HCT116 (cell line): ENCODE measurements around the gene PIEZO2.

ENCODE experiments used
- EZH2 ChIP-seq: fragments of 200-600 bp; sonication (generic); IDR thresholded peaks from 2 replicates; pipeline ENCODE4 v1.6.1; 2017; ENCODE audit warnings: antibody characterized with exemption, mixed run types
- POLR2A ChIP-seq: IDR thresholded peaks from 2 replicates; pipeline ENCODE4 v1.7.0; 2011; ENCODE audit warnings: borderline replicate concordance; ENCODE audit not compliant: insufficient read depth, insufficient read length; ENCODE audit errors: extremely low read depth
- TF ChIP-seq, protein P1 (sequence below), 3 experiments: fragments of 200-600 bp in 1 of 3; sonication (generic) in 1 of 3; IDR thresholded peaks in 2 of 3; conservative IDR thresholded peaks in 1 of 3; 2 replicates each; pipeline ENCODE4 v1.5.1; 2012 to 2017; ENCODE audit warnings: low read depth in 2 of 3, low read length in 2 of 3, antibody characterized with exemption in 1 of 3, borderline replicate concordance in 1 of 3, control low read depth in 1 of 3, mild to moderate bottlenecking in 1 of 3, mixed read lengths in 1 of 3, mixed run types in 1 of 3, moderate library complexity in 1 of 3; ENCODE audit not compliant: insufficient read depth in 1 of 3

GRCh38 chr18:11031966-11032365 lies 117.4 kb downstream of the PIEZO2 start:
- TF ChIP-seq, protein P1, sequence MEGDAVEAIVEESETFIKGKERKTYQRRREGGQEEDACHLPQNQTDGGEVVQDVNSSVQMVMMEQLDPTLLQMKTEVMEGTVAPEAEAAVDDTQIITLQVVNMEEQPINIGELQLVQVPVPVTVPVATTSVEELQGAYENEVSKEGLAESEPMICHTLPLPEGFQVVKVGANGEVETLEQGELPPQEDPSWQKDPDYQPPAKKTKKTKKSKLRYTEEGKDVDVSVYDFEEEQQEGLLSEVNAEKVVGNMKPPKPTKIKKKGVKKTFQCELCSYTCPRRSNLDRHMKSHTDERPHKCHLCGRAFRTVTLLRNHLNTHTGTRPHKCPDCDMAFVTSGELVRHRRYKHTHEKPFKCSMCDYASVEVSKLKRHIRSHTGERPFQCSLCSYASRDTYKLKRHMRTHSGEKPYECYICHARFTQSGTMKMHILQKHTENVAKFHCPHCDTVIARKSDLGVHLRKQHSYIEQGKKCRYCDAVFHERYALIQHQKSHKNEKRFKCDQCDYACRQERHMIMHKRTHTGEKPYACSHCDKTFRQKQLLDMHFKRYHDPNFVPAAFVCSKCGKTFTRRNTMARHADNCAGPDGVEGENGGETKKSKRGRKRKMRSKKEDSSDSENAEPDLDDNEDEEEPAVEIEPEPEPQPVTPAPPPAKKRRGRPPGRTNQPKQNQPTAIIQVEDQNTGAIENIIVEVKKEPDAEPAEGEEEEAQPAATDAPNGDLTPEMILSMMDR (IDR thresholded peaks at IDR 0.05 in 2 of 3, conservative IDR thresholded peaks at IDR 0.05 in 1 of 3; ENCODE audit: borderline replicate concordance in 1 of 3, insufficient read depth in 1 of 3, low read depth in 2 of 3, low read length in 2 of 3) = no peak
- TF ChIP-seq EZH2 = no peak
- TF ChIP-seq POLR2A = no peak
